ENCODE results near the gene WDFY2.
A peak's percentile ranks its signal among the peaks of the same experiment; 100 is the strongest.

The WDFY2 gene

GRCh38 chr13:51803422-51804294 lies 219.4 kb downstream of the WDFY2 start, which contains the start of gene DHRS12:
Gene DHRS12, minus strand, starts transcription at chr13:51804163. Its CDS starts 4,504 bp downstream, at chr13:51799659.
- peak; percentile 92 to 98 (median 95) for DNase-seq

DNA sequence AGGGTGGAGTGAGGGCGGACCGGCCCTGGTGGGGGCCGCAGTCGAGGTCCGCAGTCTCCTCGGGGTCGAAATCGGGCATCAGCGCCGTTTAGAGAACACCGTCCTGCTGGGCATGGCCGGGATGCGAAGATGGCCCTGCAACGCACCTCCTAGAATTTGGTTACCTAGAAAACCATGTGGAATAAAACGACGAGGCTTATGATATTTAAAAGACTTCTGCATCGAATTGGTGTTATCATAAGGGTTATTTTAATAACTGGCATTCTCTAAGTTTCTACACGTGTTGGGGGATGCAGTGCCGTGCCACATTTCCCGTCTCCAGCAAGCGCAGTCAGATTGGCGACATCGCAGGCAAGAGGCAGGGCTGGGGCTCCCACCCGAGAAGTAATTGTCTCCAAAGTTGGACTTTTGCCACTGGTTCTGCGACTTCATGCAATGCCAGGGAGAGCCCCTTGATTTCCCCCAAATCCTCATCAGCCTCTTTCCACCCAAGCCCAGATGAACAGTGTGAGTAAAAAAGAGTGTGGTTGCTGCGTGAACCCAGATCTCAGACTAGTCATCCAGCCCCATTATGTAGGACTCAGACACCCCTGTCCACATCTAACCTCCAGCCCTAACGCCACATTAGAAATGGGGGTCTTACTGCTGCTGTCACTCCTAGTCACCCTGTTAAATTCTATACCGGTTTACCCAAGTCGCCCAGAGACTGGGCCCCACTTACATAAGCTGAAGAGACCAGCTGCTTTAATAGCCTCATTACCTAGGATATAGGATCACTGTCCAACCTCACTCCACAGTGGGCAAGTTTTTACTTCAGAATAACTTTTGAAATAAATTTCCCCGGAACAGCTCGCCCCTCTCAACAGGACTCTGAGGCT lies 220.3 kb downstream of the WDFY2 start:
- peak in 2 of 3 experiments; percentile 55 to 83 for DNase-seq

DNA sequence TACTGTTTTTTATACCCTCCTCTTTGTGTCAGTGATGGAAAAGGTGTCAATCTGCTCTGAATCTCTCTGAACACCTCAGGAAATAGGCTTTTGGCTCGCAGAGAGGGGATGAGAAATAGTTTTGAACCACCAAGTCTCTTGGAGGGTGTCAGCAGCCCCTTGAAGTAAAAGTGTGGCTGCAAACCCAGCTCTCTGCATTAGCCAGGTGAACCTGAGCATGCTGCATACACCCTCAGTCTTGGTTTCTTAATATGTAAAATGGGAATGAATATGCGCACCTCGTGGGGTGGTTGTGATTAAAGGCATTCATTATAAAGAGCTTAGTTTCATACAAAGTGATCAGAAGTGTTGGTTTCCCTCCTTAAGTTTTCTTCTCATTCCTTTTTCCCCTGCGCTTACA lies 221.1 kb downstream of the WDFY2 start:
- DNase-seq = no peak

DNA sequence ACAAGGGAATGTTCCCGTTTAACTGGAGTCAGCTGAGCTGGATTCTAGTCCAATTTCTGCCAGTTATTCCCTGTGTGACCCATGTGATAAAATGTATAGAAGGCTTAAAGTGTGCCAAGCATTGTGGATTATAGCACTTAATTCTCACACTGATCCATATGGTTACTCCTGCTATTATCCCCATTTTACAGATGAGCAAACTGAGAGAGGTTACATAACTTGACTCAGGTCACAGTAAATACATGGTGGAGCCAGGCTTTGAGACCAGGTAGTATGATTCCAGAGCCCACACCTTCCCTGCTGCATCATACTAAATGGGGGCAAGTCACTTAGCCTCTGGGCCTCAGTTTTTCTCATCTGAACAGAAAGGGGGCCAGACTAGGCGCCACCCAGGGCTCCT lies 221.7 kb downstream of the WDFY2 start:
- DNase-seq = no peak

DNA sequence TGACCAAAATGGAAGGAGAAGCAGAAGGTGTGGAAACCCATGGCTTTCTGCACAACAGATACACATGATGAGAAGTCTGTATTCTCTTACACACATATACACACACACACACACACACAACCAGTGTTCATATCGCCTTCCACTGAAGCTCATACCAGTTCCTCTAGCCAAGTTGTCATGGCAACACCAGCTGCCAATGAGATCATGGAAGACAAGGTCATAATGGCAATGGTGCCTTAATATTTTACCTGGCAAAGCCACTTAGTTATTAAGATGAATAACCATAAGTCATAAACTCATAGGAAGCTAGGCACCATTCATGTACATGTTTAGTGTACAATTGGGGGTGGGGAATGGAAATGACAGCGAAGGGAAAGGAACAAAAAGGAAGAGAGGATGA lies 222.3 kb downstream of the WDFY2 start:
- DNase-seq = peak; percentile 16 to 61 (median 19)

DNA sequence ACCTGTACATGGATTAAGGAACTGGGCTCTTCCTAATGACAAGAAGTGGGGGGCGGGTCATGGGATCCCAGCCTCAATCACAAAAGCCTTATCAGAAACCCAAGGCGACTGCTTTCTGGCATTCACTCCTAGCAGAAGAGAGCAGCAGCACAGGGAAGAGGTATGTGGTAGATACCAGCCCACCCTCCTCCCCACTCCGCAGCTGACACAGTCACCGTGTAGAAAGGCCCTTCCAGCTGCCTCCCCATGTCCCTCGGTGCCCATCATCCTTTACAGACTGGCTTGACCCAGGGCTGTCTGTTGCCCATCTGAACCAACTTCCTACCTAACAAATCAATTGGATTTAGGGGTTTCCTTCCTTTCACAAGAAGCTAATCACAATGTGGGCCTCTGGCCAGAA lies 222.8 kb downstream of the WDFY2 start:
- DNase-seq = no peak

GRCh38 chr13:51808811-51809210 lies 224.5 kb downstream of the WDFY2 start:
- DNase-seq = no peak

DNA sequence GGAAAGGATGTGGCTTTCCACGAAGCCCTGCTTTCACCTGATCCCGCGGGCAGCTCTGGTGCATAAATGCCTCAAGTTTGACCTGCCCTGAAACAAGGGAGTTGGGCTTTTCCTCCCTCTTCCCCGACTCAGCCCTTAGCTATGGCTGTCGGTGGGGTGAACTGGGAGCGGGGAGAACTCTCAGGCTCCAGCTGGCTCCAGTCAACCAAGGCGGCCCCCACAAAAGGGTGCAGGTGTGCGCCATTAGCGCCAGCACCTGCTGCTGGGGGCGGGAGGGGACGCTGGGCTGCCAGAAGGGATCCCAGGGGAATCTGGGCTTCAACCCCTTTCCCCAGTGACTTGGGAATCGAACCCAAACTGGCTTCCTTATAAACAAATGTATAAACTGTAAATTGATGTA lies 226.8 kb downstream of the WDFY2 start:
- DNase-seq = peak in 1 of 3 experiments; percentile 77

GRCh38 chr13:51811920-51812451 lies 227.7 kb downstream of the WDFY2 start:
- DNase-seq = no peak

DNA sequence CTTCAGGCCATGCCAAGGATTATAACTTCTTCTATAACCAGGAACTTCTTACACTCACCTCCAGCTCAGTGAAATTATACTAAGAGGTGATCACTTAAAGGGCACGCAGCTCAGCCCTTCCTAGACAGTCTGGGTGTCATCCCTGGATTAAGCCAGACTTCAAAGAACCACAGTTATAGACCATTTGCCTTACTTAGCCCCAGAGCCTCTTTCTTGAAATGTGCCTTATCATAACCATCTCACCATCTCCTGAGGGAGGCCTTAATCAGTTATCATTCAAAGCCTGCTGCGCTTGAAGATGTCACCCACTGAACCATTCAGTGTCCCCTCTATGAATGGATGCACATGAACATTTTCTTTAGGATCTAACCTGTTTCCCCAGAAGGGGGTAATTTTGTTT lies 229.8 kb downstream of the WDFY2 start:
- no peak for DNase-seq

DNA sequence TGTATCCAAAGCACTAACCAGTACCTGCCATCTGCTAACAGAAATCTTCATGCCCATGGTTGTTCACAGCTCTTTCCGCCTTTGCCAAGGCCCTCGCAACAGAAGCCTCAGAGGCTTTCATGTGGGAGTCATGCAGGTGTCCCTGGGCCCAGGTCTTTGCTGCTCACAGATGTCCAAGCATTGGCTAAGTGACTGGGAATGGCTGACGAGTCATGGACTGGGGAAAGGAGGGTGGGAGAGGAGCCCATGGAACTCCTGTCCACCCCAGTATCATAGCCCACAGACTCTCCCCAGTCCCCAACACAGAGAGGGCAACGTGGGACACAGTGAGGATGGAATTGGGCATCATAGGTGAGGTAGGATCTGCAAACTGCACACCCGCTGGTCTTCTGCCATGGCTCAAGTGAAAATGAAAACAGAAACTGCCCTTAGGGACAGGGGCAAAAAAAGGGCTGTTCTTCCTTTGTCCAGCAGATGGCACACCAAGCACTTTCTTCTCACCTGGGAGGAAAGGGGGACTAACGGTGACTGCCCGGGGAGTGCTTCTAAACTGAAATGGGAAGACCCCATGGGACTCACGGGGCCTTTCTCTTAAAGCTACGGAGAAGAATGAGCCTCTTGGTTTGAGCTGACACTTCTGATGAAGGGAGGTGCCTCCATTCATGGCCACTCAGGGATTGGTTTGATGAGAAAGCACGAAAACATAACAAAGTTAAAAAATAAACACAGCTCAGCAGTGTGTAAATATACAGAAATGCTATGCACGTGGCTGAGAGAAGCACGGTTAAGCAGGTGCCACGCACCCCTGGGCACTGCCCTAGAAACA lies 230.8 kb downstream of the WDFY2 start:
- DNase-seq = peak; percentile 79 to 92 (median 80)

DNA sequence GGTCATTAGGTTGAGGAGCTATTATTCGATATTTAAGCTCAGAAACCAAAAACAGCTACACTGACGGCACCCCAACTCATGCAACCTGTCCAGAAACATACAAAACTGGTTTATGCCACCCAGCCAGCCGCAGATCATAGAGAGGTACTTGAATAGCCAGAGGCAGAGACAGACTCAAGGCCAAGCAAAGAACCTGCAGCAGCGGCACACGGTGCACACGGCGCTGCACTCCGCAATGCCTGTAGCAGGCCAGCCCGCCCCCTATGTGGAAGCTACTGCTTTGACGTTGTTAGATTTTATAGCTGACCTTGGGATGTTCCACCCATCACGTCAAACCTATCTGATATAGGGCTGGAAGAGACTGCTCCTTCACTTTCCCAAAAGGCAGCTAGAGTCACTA lies 231.6 kb downstream of the WDFY2 start:
- peak in 2 of 3 experiments; percentile 44 to 75 for DNase-seq

DNA sequence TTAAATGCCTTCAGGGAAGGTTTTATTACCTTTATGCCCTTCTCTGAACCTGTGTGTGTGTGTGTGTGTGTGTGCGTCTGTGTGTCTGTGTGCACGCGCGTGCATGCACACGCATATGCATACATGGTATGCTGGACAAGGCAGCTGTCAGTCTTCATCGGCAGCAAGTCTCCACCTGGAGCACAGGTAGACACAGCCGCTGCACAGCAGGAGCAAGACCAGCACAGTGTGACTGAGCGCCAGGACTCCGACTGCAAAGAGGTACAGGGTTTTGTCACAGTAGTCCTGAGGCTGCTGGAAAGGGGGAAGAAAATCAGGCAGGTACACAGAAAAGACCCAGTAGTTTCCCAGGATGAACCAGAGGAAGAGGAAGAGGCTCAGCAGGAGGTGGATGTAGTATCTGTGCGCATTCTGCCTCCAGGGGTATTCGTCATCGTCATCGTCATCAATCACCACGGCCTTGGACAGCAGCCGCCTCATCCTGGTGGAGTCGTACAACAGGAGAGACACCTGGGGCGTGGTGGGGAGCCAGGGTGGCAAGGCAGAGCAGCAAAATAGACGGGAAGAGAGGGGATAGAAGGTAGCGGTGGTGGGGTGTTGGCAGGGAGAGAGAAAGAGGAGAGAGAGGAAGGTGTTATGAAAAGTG lies 232.5 kb downstream of the WDFY2 start:
- peak; percentile 29 to 87 (median 82) for DNase-seq

Measured in NCI-H1417 (cell line).